Natural killer cell (primary cell): ENCODE results near the gene CDV3. TPM values are rescaled to one million over a fixed set of nuclear protein-coding genes. Genes with fewer than 3 reads are reported as not detected.

Experiments
- total RNA-seq, 4 donors: library from RNA; stranded (reverse); fragments of 120-200 nt in 1 of 4; gene quantifications; one replicate each; pipeline versions ENCODE4 v1.2.3 to v1.2.4, GENCODE V29; 2013 to 2022

Gene CDV3
- total RNA-seq, 3 donors from 2014 or later (not counting 1 experiment from before 2014, with no cell fraction given): 214 to 229 (median 228) TPM

Other genes starting within 250 kb of the CDV3 start
- gene BFSP2, start 173.6 kb upstream of the CDV3 start, total RNA-seq: not detected
- 10 to 100 TPM; 48.1 to 52.9 (median 50.9) TPM for gene TOPBP1, start 88.3 kb downstream of the CDV3 start, total RNA-seq
- gene TF, start 172.7 kb downstream of the CDV3 start, total RNA-seq: 1 to 10 TPM; 2.8 to 4.3 (median 3.2) TPM
- 10 to 100 TPM; 19.8 to 26.4 (median 22.4) TPM for gene SRPRB, start 232.1 kb downstream of the CDV3 start, total RNA-seq